GM18498 (cell line): ENCODE data around the gene SYTL4.

Experiments
- ATAC-seq: cut with Tn5 transposase; IDR thresholded peaks from one replicate; pipeline ENCODE4 v1.9.1; 2021; ENCODE audit warnings: mild to moderate bottlenecking, moderate library complexity; ENCODE audit not compliant: unreplicated experiment

Gene SYTL4

DNA sequence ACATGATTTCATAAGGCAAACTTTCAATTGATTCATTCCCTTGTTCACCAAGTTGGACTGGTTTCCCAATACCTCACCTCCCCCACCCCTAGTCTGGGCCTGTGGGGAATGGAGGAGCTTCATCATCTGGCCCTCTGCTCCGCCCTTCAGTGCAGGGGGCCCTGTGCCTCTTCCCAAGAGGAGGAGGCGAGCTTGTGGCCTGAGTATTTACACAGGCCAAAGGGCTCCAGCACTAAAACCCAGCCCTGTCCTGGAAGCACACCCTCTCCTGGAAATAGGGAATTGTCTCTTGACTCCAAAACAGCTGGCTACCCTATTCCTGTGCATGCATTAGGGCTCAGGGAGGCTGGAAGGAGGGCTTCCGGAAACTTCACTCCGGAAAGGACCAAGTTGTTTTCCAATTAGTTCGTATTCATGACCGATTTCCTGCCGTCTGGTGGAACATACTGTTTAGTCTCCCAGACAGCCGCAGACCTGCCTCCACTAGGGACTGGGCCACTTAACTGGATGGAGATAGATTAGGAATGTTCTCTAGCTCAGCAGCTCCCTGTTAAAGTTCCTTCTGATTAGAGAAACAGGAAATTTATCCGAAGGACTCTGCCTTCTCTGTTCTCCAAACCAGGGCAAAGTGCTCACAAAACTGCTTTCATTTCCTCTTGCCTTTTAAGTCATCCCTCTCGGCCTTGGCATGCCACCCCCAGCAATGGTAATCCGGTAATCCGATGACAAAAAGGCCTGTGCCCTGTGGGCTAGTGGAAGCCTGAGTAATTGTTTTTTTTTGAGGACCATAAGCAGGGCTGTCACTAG is 82.2 kb downstream of the SYTL4 start:
- ATAC-seq, result no peak

DNA sequence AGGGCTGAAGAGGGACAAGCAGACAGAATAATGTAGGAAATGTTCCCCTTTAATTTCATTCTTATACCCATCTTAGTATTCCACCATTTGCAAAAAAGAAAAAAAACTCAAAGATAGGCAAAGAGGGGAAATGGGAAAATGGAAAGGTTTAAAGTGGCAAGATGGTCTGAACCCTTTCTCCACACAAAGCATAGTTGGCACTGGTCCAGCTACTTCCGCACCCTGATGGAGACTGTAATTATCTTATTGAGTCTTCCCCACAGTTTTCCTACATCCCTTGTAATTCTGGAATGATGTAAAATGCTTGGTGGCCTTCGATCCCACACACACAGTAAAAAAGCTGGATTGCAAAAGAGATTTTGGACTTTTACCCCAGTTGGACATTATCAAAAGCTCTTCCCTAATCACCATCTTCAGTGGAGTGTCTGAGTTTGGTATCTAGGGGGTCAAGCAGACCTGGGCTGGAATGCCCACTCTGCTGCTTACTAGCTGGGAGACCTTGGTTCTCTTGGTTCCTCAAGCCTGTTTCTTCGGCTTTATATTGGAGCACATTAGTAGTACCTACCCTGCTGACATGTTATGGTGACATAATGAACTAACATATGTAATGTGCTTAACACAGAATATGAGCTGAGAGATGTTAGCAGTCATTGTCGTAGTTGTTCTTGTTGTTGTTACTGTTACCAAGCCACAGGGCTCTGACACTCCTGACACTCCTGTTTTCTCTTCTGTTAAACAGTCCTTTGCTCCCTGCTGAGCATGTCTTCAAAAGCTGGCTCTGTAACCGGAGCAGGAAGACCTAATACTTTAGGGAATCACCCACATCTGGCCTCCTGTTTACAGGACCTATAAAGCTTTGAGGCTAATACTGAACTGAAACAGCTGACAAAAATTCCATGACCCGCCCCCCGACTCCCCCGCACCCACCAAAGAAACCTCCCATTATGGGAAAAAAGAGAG is 83.2 kb downstream of the SYTL4 start:
- no peak for ATAC-seq

DNA sequence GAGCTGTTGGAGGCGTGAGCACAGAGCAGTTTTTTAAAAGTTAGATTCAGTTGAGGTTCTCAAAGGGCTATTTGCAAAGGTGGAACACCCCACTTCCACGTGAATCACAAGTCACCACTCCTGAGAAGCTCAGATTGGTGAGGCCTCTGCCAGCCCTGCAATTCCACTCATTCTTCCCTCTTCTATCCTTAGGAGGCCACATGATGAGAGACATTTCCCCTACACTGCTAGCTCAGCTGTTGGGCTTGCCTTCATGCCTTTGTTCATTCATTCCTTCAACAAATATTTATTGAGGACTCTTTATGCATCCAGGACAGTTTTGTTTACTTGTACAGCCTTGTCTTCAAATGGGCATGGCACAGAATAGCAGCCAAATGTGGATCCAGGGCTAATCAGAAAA is 84.2 kb downstream of the SYTL4 start:
- no peak for ATAC-seq

DNA sequence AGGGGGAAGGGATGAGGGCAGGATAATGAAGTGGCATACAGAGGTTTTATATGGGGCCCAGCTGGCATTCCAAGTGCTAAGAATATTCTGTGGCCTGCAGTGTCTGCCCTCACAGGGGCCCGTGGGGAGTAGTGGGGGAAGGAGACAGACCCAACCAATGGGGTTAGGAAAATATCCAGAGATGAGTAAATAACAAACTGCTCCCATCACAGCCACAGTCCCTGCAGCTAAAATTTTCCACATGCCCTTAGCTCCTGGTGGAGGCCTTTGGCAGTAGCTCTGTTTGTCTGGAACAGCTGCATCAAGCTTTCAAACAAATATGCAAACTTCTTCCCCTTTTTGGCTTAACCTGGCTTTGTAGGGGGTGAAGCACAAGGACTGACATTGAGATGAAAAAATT is 84.8 kb downstream of the SYTL4 start:
- ATAC-seq, result no peak

DNA sequence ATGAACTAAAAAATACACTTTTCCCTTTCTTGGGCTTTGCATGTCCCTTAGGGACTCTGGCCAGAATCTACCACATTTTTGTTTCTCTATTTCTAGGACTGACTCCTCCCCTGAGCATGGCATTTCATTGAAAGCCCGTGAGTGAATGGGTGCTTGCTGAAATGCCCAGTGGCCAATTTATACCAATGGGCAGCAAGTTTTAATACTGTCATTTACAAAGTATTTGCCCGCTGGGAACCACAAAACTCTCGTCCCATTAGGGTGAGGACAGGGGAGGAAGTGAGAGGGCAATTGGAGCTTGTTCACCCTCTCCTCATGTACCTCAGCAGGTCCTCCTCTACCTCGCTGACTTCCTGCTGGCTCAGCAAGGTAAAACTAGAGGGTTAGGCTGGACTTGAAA is 86.8 kb downstream of the SYTL4 start:
- no peak for ATAC-seq

DNA sequence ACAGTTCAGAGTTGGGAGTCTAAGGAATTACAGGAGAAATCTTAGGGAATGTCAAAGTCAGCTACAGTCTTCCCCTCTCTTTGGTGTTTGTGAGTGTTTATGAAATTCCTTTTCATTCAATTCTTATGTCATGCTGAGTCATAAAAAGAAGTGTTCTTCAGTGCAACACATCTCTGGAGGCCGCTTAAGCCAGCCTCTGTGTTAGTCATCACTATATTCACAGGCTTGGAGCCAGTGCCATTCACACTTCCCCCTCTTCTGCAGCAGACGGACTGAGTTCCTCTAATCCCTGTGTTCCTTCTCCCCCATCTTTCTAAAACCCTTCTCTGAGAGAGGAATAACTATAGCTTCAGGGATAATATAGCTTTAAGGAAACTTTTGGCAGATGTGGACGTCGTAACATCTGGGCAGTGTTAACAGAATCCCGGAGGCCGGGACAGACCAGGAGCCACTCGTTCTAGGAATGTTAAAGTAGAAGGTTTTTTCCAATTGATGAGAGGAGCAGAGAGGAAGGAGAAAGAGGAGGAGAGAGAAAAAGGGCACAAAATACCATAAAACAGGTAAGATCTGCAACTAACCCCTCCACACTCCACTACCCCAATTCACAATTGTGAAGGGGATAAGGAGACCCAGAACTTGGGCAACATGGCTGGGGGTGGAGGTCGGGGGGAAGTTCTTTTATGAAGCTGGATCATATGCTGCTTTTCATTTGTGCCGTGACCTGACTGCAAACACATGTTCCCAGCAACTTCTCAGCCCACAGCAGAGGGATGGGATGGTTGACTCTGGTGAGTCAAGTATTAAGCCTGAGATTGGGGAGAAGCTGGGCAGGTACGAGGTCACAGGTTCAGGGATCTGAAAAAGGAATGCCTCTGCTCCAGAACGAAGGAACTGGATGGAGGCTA is 87.7 kb downstream of the SYTL4 start, which contains the start of gene SRPX2:
TSS of gene SRPX2 (plus strand) at position 244 of the 905 bp plus-strand sequence. CDS start 2,124 bp downstream, outside the sequence.
- ATAC-seq, result no peak

DNA sequence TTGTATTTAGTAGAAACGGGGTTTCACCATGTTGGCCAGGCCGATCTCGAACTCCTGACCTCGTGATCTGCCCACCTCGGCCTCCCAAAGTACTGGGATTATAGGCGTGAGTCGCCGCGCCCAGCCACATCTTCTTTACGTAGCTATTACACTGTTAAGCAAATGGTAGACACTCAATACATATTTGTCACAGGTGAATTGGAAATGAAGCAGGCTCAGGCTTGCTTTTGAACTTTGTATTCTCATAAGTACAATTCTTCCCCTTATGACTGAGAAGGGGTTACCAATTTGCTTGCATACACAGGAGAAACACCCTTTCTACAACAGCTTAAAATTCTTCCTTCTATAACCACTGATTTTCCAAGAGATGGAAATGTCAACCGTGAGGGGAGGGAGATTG is 88.7 kb downstream of the SYTL4 start:
- ATAC-seq, result no peak

DNA sequence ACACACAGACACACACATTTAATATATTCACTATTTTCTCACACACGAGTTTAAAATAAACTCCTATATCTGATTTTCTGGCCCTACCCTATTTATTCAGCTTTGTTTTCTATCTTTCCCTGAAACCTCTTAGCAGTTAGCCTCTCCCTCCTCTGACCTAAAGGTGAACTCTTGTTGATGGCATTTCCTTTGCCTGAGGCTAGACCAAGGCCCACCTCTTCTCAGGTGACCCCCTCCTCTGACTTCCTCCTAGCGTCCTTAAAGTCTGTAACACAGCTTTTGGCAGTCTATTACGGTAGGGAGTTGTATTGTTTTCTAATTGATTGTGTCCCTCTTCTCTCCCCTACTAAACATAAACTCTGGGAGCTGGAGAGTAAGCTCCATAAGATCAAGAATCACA is 89.6 kb downstream of the SYTL4 start:
- ATAC-seq, result no peak

DNA sequence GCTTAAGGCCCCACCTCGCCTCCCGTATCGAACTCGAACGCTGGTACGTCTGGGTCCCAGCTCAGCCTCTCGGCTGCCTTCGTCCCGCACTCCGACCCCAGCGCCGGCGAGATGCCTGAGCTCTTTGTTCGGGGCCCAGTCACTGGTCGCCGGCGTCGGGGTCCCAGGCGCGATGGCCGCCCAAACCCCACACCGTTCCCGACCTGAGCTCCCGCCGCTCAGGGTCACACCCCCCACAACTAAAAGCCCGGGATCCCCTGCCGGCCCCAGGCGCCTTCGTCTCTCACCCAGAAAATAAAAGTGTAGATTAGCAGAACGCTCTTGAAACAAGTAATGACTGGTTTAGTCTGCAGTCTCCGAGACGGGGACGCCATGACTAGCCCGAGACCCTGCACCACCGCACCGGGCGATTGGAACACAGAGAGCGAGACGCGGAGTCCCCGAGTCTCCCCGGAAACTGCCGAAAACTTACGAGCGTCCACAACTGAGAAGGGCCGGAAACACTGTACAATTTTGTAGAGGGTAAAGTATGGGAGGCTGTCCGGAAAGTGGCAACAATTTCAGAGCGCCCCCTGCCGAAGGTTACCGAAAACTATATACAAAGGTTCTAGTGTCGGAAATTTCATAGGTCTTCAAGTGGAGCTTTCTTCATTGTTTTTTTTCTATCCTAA is 95.5 kb downstream of the SYTL4 start, which contains the start of gene TSPAN6:
TSS of gene TSPAN6 (minus strand) at position 486 of the 671 bp plus-strand sequence. CDS start at position 374, 112 bp downstream.
- ATAC-seq, result peak; percentile 99

DNA sequence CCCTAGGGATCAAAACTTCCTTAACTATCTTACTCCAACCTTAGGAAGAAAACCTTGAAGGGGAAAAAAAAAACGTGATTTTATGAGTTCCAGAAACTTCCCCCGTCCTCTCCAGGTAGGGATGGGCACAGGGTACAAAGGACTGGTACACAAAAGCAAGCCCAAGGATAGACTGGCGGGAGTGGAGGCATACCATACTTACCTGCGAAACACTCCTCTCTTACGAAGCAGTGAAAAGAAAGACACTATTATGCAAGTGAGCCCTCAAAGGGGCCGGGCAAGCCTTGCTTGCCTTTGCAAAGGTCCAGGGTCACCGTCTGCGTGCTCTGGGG is 96.0 kb downstream of the SYTL4 start:
- ATAC-seq, result no peak

DNA sequence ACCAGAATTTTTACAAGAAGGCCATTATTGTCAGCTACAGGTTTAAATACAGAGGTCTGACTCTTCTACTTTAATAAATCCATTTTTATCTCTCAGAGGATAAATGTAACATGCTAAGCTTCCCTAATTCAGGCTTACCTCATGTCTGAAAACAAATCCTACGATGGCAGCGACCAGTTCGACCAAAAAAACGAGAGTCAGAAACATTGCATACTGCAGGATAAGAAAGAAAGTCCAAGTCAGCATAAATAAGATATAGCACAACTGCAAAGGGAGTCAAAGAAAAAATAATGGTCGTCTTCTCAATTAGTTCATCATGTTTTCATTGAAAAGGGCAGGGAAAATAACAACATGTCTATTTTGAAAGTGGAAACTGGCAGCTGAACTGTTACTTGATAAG is 96.9 kb downstream of the SYTL4 start:
- ATAC-seq, result no peak

DNA sequence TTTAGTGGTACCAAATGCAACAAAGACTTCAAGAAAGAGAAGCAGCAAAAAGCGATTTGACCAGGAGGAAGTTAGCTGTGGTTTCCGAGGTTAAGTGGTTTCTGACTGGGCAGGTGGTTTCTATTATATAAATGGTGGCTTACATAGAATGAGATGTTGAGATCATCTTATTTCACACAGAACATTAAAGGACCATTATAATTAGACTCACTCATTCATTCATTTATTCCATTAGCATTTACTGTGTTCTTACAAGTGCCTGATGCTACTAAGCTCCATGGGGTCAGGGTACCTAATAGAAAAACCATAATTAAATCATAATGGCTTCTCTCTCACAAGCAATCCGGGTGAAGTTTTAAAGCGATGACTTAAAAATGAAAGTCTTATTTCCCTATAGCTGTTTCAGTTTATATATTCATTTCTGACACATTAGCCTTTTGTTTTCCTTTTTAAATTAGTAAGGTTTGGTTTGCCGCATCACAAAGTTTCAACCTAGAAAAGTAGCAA is 105.9 kb downstream of the SYTL4 start:
- ATAC-seq, result peak; percentile 93
